Measurements from ENCODE around the gene MRPS15. TPM values are rescaled to one million over a fixed set of nuclear protein-coding genes. Genes with fewer than 3 reads are reported as not detected.
"Not testable (repeated sequence)": the region's sequence is repeated elsewhere in the genome, so short reads cannot be mapped to it uniquely, and the experiment has no call there.

MRPS15 gene
- 23.7 TPM for total RNA-seq

- peak; percentile 87 to 95 (median 94) for DNase-seq (ENCODE audit: low read depth in 2 of 3, low spot score in 2 of 3)
These were observed at the start of gene MRPS15 for GRCh38 chr1:36463803-36464604. Gene MRPS15, minus strand, starts transcription at chr1:36464384. Its CDS starts 109 bp downstream, at chr1:36464275.

GRCh38 chr1:36512842-36513241 lies 48.7 kb upstream of the MRPS15 start:
- no peak for DNase-seq (ENCODE audit: low read depth in 2 of 3, low spot score in 2 of 3)

GRCh38 chr1:36511804-36512798 lies 47.9 kb upstream of the MRPS15 start:
- DNase-seq (ENCODE audit: low read depth in 2 of 3, low spot score in 2 of 3), result no peak

- not testable (repeated sequence) for DNase-seq (ENCODE audit: low read depth in 2 of 3, low spot score in 2 of 3)
These were observed 47.0 kb upstream of the MRPS15 start for GRCh38 chr1:36511220-36511619.

- no peak for DNase-seq (ENCODE audit: low read depth in 2 of 3, low spot score in 2 of 3)
These were observed 46.2 kb upstream of the MRPS15 start for GRCh38 chr1:36510418-36510817.

- DNase-seq (ENCODE audit: low read depth in 2 of 3, low spot score in 2 of 3), result no peak
These were observed 44.1 kb upstream of the MRPS15 start for GRCh38 chr1:36508257-36508656.

GRCh38 chr1:36506276-36506920 lies 42.2 kb upstream of the MRPS15 start:
- DNase-seq (ENCODE audit: low read depth in 2 of 3, low spot score in 2 of 3), result no peak

GRCh38 chr1:36503733-36504132 lies 39.5 kb upstream of the MRPS15 start:
- no peak for DNase-seq (ENCODE audit: low read depth in 2 of 3, low spot score in 2 of 3)

- no peak for DNase-seq (ENCODE audit: low read depth in 2 of 3, low spot score in 2 of 3)
These were observed 39.0 kb upstream of the MRPS15 start for GRCh38 chr1:36503159-36503558.

GRCh38 chr1:36502616-36503015 lies 38.4 kb upstream of the MRPS15 start:
- DNase-seq (ENCODE audit: low read depth in 2 of 3, low spot score in 2 of 3), result no peak

GRCh38 chr1:36501911-36502310 lies 37.7 kb upstream of the MRPS15 start:
- not testable (repeated sequence) for DNase-seq (ENCODE audit: low read depth in 2 of 3, low spot score in 2 of 3)

- DNase-seq (ENCODE audit: low read depth in 2 of 3, low spot score in 2 of 3), result no peak
These were observed 33.0 kb upstream of the MRPS15 start for GRCh38 chr1:36497207-36497606.

- DNase-seq (ENCODE audit: low read depth in 2 of 3, low spot score in 2 of 3), result no peak
These were observed 30.8 kb upstream of the MRPS15 start for GRCh38 chr1:36494971-36495370.

- no peak for DNase-seq (ENCODE audit: low read depth in 2 of 3, low spot score in 2 of 3)
These were observed 29.3 kb upstream of the MRPS15 start for GRCh38 chr1:36493524-36493923.

GRCh38 chr1:36492491-36492890 lies 28.3 kb upstream of the MRPS15 start:
- peak in 2 of 3 donors; percentile 47 to 79 for DNase-seq (ENCODE audit: low read depth in 2 of 3, low spot score in 2 of 3)

GRCh38 chr1:36489258-36490051 lies 25.3 kb upstream of the MRPS15 start:
- DNase-seq (ENCODE audit: low read depth in 2 of 3, low spot score in 2 of 3), result not testable (repeated sequence)

GRCh38 chr1:36487906-36488305 lies 23.7 kb upstream of the MRPS15 start:
- no peak for DNase-seq (ENCODE audit: low read depth in 2 of 3, low spot score in 2 of 3)

GRCh38 chr1:36487336-36487725 lies 23.1 kb upstream of the MRPS15 start:
- not testable (repeated sequence) for DNase-seq (ENCODE audit: low read depth in 2 of 3, low spot score in 2 of 3)

GRCh38 chr1:36486439-36487335 lies 22.5 kb upstream of the MRPS15 start:
- DNase-seq (ENCODE audit: low read depth in 2 of 3, low spot score in 2 of 3), result peak in 2 of 3 donors; percentile 37 to 73

All from hematopoietic multipotent progenitor cell (in vitro differentiated cells).